MM.1S (cell line): ENCODE measurements around the gene RALA.

ENCODE experiments used
- DNase-seq: peaks from one replicate; pipeline ENCODE4 v3.0.0-alpha.2; 2015
- H2AFZ ChIP-seq: fragments of 300-600 bp; sonication (generic); 2 replicates; pipeline ENCODE4 v1.6.0; 2016; ENCODE audit warnings: antibody characterized with exemption, low read length
- H3F3A ChIP-seq: fragments of 300-600 bp; sonication (generic); 2 replicates; pipeline ENCODE4 v1.6.1; 2016; ENCODE audit warnings: mild to moderate bottlenecking, antibody characterized with exemption, low read length, moderate library complexity, mixed read lengths; ENCODE audit not compliant: insufficient read depth
- H3K27ac ChIP-seq: fragments of 300-600 bp; sonication (generic); 2 replicates; pipeline ENCODE4 v1.5.1; 2016; ENCODE audit warnings: mild to moderate bottlenecking, low read length
- H3K27me3 ChIP-seq: fragments of 300-600 bp; sonication (generic); replicated peaks from 2 replicates; pipeline ENCODE4 v1.6.0; 2016; ENCODE audit warnings: low read length; ENCODE audit not compliant: insufficient read depth
- H3K36me3 ChIP-seq: fragments of 300-600 bp; sonication (generic); replicated peaks from 2 replicates; pipeline ENCODE4 v1.6.1; 2016; ENCODE audit warnings: mild to moderate bottlenecking, low read length, mixed read lengths; ENCODE audit not compliant: insufficient read depth
- H3K4me1 ChIP-seq: fragments of 300-600 bp; sonication (generic); 2 replicates; pipeline ENCODE4 v1.6.1; 2016; ENCODE audit warnings: low read length, mixed read lengths
- H3K4me2 ChIP-seq: fragments of 300-600 bp; sonication (generic); 2 replicates; pipeline ENCODE4 v1.6.0; 2016; ENCODE audit warnings: low read depth, low read length
- H3K4me3 ChIP-seq: fragments of 300-600 bp; sonication (generic); 2 replicates; pipeline ENCODE4 v1.5.1; 2016; ENCODE audit warnings: low read length, mixed read lengths
- H3K79me2 ChIP-seq: fragments of 300-600 bp; sonication (generic); 2 replicates; pipeline ENCODE4 v1.6.1; 2016; ENCODE audit warnings: mixed run types, low read length, mixed read lengths
- H3K9ac ChIP-seq: fragments of 300-600 bp; sonication (generic); 2 replicates; pipeline ENCODE4 v1.6.1; 2016; ENCODE audit warnings: low read length, mixed read lengths
- H3K9me2 ChIP-seq: fragments of 300-600 bp; sonication (generic); replicated peaks from 2 replicates; pipeline ENCODE4 v1.6.1; 2016; ENCODE audit warnings: mild to moderate bottlenecking, low read length, mixed read lengths; ENCODE audit not compliant: insufficient read depth
- H3K9me3 ChIP-seq: fragments of 300-600 bp; sonication (generic); replicated peaks from 2 replicates; pipeline ENCODE4 v1.6.1; 2016; ENCODE audit warnings: mild to moderate bottlenecking, low read length, mixed read lengths; ENCODE audit not compliant: insufficient read depth
- H4K20me1 ChIP-seq: fragments of 300-600 bp; sonication (generic); 2 replicates; pipeline ENCODE4 v1.6.1; 2016; ENCODE audit warnings: mild to moderate bottlenecking, low read length, moderate library complexity, mixed read lengths; ENCODE audit not compliant: insufficient read depth
- CTCF ChIP-seq: fragments of 300-600 bp; sonication (generic); IDR thresholded peaks from 2 replicates; pipeline ENCODE4 v1.5.1; 2016; ENCODE audit warnings: antibody characterized with exemption, low read length, mixed read lengths
- EZH2 ChIP-seq: fragments of 300-600 bp; sonication (generic); optimal IDR thresholded peaks from 2 replicates; pipeline ENCODE3; 2017; ENCODE audit warnings: low read depth, mild to moderate bottlenecking, antibody characterized with exemption, low read length, mixed read lengths
- EZH2phosphoT487 ChIP-seq: fragments of 300-600 bp; sonication (generic); IDR thresholded peaks from 2 replicates; pipeline ENCODE4 v1.6.1; 2018; ENCODE audit warnings: antibody characterized with exemption, low read length

The RALA gene

DNA sequence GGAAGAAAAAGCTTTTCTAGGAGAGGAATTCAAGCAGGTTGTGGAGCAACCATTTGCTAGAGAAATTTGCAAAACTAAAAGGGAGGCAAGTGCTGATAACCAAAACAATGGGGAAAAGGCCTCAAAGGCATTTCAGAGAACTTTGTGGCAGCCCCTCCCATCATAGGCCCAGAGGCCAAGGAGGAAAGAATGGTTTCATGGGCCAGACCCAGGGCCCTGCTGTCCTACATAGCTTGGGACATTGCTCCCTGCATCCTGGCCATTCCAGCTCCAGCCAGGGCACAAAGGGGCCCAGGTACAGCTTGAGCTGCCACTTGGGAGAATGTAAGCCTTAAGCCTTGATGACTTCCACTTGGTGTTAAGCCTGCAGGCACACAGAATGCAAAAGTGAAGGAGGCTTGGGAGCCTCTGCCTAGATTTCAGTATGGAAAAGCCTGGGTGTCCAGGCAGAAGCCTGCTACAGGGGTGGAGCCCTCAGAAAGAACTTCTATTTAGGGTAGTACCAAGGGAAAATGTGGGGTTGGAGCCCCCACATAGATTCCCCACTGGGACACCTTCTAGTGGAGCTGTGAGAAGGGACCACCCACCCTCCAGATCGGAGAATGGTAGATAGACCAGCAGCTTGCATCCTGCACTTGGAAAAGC lies 91.2 kb downstream of the RALA start:
- TF ChIP-seq EZH2phosphoT487: no peak
- TF ChIP-seq EZH2: no peak
- no peak for TF ChIP-seq CTCF
- no peak overlapping the region for H3K4me3 ChIP-seq
- H3K27ac ChIP-seq: no peak overlapping the region

GRCh38 chr7:39720586-39720985 lies 97.2 kb downstream of the RALA start:
- Histone ChIP-seq H3K9me3 (no peaks in the 10 kb centered on the region), H3K27me3 (no peaks in the 10 kb centered on the region), H3K4me3 (no peak overlapping the region), H3K79me2 (no peaks in the 10 kb centered on the region), H2AFZ (no peak overlapping the region), H3K4me1 (no peaks in the 10 kb centered on the region), H4K20me1 (no peaks in the 10 kb centered on the region), H3K4me2 (no peak overlapping the region), H3K27ac (no peak overlapping the region), H3K36me3 (no peaks in the 10 kb centered on the region), H3F3A (no peaks in the 10 kb centered on the region), H3K9me2 (no peaks in the 10 kb centered on the region), H3K9ac (no peak overlapping the region)
- DNase-seq: no peak
- TF ChIP-seq EZH2phosphoT487 (no peak), EZH2 (no peak), CTCF (no peak)

More for the DNA sequence above, 91.2 kb downstream of the RALA start:
- no peaks in the 10 kb centered on the region for H3K9me2 ChIP-seq
- no peaks in the 10 kb centered on the region for H3K79me2 ChIP-seq
- H4K20me1 ChIP-seq: no peaks in the 10 kb centered on the region
- no peak overlapping the region for H3K9ac ChIP-seq
- H3F3A ChIP-seq: no peaks in the 10 kb centered on the region
- H3K4me1 ChIP-seq: no peaks in the 10 kb centered on the region
- H3K4me2 ChIP-seq: no peak overlapping the region
- no peaks in the 10 kb centered on the region for H3K9me3 ChIP-seq
- H3K27me3 ChIP-seq: no peaks in the 10 kb centered on the region
- no peak overlapping the region for H2AFZ ChIP-seq
- DNase-seq: no peak
- no peaks in the 10 kb centered on the region for H3K36me3 ChIP-seq

DNA sequence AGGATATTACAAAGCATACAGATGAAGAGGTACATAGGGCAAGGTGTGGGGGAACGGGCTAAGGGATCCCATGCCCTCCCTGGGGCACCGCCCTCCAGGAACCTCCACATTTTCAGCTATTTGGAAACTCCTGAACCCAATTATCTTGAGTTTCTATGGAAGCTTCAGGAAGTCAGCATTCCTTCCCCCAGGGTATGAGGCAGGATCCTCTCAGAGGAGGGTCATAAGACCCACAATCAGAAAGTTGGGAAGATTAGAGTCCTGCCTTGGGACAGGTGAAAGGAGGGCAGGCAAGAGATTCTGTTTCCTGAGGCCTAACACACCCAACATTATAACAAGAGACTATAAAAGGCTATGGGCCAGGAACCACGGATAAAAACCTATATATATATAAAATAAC lies 98.0 kb downstream of the RALA start:
- no peak overlapping the region for H3K4me2 ChIP-seq
- H3K36me3 ChIP-seq: no peaks in the 10 kb centered on the region
- no peaks in the 10 kb centered on the region for H3K27me3 ChIP-seq
- TF ChIP-seq EZH2: no peak
- TF ChIP-seq EZH2phosphoT487: no peak
- TF ChIP-seq CTCF: no peak
- H3K9me3 ChIP-seq: no peaks in the 10 kb centered on the region
- no peaks in the 10 kb centered on the region for H3K79me2 ChIP-seq
- no peak overlapping the region for H3K9ac ChIP-seq
- H4K20me1 ChIP-seq: no peaks in the 10 kb centered on the region
- no peaks in the 10 kb centered on the region for H3K4me1 ChIP-seq
- no peak for DNase-seq
- H3K27ac ChIP-seq: no peak overlapping the region
- H3F3A ChIP-seq: no peaks in the 10 kb centered on the region
- no peak overlapping the region for H2AFZ ChIP-seq
- no peak overlapping the region for H3K4me3 ChIP-seq
- H3K9me2 ChIP-seq: no peaks in the 10 kb centered on the region
